GM21723 (cell line): ENCODE measurements around the gene CCL15.
"Not testable (repeated sequence)": the region's sequence is repeated elsewhere in the genome, so short reads cannot be mapped to it uniquely, and the experiment has no call there.

Experiments
- ATAC-seq: cut with Tn5 transposase; IDR thresholded peaks from one replicate; pipeline ENCODE4 v1.9.1; 2021; ENCODE audit warnings: mild to moderate bottlenecking, moderate library complexity; ENCODE audit not compliant: unreplicated experiment

The CCL15 gene, protein sequence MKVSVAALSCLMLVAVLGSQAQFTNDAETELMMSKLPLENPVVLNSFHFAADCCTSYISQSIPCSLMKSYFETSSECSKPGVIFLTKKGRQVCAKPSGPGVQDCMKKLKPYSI

DNA sequence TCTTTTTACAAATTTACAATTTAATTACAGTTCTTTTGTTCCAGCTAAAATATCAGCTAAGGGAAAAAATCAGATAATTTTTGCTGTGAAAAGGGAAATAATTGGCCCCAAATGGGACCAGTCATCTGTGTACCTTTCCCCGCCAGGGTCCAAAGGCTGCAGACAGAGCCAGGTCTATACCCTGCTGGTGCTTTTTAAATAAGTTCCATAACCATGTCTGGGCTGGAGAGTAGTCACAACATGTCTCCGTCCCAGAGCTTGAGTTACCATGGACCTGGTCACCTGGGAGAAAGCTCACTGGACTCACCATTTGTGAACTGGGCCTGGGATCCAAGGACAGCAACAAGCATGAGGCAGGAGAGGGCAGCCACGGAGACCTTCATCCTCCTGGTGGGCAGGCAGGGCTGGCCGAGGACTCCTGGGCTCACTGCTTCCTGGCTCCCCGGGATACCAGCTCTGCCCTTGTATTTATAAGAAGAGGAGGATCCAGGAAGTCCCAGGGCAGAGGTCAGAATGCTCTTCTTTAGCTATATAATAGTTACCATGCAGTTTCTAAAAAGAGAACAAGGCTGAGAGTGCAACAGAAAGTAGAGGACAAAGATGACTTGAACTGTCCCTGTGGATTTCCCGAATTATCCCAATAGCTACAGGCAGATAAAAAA is at the start of gene CCL15:
Gene CCL15, minus strand, starts transcription at position 444 of the 662 bp plus-strand sequence. Its CDS starts 61 bp downstream, at position 383.
- no peak for ATAC-seq

DNA sequence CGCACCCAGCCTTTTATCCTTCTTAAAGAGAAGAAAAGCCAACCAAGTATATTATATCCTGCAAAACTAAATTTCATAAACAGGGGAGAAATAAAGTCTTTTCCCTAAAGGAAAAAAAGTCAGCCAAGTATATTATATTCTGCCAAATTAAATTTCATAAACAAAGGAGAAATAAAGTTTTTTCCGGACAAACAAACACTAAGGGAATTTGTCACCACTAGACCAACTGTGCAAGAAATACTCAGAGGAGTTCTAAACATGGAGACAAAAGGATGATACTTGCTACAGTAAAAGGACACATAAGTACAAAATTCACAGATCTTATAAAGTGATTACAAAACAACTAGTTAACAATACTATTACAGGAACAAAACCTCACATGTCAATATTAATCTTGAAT is 48.3 kb upstream of the CCL15 start:
- no peak for ATAC-seq

DNA sequence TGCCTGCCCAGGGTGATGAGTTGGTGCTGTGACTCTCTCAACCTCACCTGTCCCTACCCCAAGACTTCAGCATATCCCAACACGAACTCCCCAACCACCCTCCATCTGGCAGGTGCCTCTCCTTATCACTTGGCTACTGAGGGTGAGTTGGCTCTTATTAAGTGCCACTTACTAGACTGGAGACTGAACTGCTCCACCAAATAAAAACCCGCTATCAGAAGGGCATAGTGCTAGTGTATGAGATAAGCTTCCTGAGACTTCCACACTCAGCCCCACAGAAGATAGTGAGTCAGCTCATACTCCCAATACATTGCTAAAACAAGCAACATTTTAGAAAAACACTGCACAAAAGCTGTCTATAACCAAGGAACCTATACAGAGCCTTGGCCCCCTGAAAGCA is 46.7 kb upstream of the CCL15 start:
- no peak for ATAC-seq

DNA sequence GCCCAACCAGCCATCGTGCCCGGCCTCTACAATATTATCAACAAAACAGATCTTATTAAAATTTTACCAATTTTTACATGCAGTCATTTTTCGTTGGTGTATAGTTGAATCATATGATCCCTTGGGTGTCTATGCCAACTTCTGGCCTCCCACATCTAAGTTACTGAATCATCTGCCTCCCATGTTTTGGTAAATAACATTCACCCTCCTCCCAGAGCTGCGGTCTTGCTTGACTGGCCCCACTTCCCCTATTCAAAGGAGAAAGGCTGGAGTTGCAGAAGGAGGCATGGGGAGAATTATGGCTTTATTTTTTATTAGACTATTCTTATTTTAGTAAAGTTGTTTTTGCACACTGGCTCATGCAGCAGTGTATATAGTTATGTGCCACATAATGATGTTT is 34.9 kb upstream of the CCL15 start:
- no peak for ATAC-seq

DNA sequence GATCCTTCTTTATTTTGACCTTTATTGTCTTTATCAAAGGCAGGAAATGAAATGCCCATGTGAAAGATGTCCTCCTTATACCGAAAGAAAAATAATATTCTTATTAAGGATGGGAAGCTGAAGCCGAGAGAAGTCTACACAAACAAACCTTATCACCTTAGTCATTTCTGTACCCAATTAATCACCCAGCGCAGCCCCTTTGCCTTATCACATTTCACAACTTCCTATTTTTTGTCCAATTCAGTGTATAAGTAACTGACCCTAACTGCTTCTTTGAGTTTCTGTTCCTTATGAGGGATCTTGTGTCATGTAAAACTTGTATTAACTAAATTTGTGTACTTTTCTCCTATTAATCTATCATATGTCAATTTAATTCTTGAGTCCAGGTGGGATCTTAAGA is 32.8 kb upstream of the CCL15 start:
- ATAC-seq, result no peak

DNA sequence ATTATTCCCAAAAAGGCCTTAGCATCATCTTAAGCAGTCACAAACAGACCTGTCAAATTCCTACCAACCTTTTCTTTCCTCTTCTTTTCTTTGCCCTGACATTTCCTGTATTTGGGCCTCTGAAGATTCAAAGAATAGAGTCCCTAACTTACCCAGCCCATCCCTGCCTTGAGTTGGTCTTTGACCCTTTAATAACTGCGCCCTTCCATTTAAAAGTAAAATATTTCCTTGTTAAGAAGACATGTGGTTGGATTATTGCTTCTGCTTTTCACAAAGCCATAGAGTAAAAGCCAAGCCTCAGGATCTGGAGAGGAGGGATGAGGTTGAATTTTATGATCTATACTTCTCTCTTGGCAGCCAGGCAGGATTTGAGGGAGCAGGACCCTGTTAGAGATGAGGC is 29.6 kb upstream of the CCL15 start:
- ATAC-seq, result no peak

DNA sequence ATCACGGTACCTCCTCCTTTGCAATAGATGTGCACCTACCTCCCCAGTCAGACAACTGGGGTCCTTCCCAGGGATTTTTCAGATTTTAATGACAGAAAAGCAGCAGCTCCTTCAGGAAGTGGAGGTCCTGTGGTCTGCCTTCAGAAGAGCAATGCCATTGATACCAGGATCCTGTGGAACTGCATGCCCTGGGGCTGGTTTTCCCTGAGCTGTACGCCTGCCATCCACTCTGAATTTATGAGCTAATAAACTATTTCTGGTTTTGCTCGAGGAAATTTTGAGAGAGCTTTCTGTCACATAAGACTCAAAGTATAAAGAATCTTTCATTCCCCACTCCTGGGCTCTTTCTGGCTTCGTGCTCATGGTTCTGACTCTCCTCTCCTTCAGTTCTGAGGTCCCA is 26.4 kb upstream of the CCL15 start:
- no peak for ATAC-seq

DNA sequence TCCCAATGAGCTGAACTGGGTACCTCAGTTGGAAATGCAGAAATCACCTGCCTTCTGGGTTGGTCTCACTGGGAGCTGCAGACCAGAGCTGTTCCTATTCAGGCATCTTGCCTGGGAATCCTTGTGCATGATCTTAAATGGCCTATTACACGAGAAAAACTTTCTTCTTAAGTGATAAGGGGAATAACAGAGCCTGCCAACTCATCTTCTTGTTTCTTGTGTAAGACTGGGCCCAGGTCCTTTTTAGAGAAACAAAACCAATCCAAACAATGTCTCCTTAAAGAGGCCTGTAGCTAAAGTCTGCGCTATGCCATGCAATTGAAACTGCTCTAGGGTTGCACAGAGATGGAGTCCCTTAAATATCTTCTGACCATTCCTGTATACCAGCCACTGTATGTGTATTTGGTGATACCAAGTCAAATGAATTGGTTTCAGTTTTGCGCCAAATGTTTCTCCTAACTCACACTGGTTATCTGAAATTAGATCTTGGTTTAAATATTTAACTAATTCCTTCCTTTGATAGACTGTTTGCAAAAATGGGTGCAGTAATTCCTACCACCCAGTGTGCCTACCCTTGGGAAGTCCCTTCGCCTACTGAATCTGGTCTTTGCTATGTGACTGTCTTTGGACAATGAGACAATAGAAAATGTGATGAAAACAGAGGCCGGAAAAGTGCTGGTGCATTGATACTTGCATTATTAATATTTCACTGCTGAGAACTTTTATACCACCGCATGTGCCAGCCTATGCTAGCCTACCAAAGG is 22.9 kb upstream of the CCL15 start:
- ATAC-seq, result no peak

DNA sequence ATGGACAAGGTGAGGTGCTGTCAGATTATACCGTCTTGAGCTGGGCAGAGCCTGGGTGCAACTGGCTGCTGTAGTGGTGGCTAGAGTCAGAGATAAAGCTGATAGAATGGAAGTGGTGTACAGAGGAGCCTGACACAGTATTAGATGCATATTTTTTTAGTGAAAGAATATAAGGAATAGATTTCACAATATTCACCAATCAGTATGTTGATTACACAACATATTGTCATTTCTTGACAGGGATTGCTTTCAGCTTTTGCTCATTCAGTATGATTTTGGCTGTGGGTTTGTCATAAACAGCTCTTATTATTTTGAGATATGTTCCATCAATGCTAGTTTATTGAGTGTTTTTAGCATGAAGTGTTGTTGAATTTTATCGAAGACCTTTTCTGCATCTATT is 18.1 kb upstream of the CCL15 start:
- ATAC-seq, result no peak

DNA sequence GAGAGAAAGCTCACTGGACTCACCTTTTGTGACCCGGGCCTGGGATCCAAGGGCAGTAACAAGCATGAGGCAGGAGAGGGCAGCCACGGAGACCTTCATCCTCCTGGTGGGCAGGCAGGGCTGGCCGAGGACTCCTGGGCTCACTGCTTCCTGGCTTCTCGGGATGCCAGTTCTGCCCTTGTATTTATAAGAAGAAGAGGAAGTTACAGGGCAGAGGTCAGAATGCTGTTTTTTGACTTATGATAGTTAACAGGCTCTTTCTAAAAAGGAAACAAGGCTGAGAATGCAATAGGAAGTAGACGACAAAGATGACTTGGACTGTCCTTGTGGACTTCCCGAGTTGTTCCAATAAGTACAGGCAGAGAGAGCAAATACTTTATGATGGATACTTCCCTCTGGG is 16.4 kb upstream of the CCL15 start, which contains the start of gene CCL23:
Gene CCL23, minus strand, starts transcription at position 174 of the 400 bp plus-strand sequence. Its CDS starts 75 bp downstream, at position 99.
- ATAC-seq, result no peak

DNA sequence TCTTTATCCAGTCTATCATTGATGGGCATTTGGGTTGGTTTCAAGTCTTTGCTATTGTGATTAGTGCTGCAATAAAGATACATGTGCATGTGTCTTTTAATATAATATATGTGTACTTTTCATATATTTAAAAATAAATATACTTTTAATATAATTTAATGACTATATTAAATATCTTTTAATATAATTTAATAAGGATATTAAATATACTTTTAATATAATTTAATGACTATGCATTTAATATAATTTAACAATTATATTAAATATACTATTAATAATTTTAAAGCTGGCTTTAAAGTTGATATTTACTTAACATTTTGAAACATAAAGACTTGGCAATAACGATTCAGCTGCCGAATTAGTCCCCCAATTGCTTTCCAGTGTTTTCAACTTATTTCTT is 15.2 kb upstream of the CCL15 start:
- no peak for ATAC-seq

DNA sequence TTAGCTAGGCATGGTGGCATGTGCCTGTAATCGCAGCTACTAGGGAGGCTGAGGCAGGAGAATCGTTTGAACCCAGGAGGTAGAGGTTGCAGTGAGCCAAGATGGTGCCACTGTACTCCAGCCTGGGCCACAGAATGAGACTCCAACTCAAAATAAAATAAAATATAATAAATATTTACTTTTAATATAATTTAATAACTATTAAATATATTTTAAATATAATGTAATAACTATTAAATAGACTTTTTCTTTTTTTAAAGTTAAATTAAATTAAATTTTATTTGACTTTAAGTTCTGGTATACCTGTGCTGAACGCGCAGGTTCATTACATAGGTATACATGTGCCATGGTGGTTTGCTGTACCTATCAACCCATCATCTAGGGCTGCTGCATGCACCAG is 14.5 kb upstream of the CCL15 start:
- not testable (repeated sequence) for ATAC-seq

DNA sequence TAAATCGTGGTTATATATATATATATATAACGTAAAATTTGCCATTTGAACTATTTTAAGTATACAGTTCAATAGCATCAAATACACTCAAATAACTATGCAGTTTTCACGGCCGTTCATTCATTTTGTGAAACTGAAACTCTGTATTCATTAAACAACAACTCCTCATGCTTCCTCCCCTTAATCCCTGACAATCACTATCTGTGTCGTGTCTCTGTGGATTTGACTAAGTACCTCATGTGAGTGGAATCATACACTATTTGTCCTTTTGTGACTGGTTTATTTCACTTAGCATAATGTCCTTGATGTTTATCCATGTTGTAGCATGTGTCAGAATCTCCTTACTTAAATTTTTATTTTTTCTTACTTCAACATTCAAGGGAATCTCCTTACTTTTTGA is 13.6 kb upstream of the CCL15 start:
- ATAC-seq, result no peak

DNA sequence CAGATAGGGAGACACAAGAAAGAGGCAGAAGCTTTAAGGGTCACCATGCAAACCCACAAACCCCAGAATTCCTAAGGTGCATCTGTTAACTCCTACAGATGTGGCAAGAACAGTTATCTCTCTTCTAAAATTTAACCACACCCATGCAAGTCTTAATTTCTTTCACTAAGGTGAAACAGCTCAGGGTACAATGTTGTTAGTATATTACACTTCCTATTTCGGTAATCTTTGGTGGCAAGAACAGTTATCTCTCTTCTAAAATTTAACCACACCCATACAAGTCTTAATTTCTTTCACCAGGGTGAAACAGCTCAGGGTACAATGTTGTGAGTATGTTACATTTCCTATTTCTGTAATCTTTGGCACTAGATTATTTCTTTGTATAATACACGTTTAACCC is 9.8 kb upstream of the CCL15 start:
- no peak for ATAC-seq

DNA sequence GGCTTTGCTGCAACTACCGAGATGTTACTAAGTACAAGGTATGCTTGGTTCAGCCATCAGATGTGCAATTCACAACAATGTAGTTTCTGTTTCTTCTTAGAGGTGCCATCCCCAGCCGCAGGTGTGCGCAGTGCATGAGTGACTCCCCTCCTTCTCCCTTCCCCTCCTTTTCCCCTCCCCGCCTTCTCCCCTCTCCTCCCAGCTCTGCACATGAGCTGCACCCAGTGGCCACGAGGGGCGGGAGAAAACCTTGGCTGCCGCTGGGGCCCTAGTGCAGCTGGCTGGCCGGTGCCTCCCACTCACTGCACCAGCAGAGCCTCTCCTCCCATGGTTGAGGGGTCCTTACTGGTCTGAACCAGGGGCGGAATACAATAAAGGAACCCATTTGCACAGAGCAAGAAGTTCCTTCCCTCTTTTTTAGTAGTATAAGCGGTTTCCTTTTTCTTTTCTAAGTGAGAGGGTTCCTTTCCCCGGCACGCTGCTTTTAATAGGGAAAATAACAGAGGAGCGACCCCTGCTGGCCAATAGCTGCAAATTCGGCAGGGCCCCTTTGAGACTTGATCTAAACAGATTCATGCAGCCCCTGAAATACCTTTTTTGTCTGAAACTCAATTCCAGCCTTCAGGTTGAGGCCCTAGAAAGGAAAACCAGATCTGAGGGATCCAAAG is 7.8 kb upstream of the CCL15 start:
- ATAC-seq, result no peak

DNA sequence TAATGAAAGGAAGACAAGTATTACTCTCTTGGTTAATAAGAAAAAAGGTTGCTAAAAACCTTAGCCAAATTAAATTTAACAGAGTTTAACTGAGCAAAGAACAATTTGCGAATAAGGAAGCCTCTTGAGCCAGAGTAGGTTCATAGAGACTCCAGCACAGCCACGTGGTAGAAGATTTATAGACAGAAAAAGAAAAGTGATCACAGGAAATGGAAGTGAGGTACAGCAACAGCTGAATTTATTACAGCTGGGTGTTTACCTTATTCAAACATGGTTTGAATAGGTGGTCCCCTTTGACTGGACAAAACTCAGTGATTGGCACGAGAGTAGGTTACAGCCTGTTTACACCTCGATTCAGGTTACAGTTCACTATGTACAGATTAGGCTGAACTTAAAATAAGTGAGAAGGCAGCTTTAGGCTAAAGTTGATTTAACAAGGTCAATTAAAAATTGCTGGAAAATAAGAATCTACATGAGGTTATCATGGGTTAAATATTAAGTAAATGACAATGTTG is 3.3 kb upstream of the CCL15 start:
- no peak for ATAC-seq

DNA sequence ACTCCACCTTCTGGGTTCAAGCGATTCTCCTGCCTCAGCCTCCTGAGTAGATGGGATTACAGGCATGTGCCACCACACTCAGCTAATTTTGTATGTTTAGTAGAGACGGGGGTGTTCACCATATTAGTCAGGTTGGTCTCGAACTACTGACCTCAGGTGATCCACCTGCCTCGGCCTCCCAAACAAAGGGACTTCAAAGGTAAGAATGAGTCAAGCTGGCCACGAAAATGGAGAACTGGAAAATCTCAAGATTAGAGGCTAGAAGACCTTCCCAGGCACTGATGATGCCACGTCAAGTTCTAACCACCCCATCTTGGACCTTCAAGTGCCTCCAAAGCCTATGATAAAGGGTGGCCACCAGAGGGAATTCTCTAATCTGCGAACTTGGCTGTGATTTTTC is 1.3 kb upstream of the CCL15 start:
- no peak for ATAC-seq

DNA sequence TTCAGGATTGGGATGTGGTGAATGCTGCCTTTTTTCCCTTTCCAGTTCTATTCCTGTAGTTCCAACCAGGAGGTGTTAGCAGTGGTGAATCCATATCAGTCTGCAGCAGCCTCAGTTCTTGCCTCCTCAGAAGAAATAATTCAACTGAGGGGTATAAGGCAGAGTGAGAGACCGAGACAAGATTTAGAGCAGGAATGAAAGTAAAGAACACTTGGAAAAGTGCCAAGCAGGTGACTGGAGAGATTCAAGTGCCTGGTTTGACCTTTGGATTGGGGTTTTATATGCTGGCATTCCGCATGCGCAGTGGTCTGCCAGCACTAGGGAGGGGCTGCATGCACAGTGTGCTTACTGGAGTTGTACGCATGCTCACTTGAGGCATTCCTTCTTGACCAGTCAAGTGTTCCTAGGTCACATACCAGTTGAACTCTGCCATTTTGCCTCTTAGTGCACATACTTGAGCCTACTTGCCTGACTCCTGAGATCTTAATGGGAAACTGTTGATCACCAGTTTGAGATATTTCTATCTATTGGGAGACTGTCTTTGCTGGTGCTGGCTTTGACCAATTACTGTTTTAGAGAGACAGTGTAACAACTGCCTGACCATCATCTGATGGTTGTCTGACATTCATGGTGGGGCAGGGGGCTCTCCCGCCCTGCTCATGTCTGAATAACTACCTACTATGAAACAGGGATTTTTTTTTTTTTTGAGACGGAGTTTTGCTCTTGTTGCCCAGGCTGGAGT is 680 bp upstream of the CCL15 start:
- ATAC-seq, result no peak

DNA sequence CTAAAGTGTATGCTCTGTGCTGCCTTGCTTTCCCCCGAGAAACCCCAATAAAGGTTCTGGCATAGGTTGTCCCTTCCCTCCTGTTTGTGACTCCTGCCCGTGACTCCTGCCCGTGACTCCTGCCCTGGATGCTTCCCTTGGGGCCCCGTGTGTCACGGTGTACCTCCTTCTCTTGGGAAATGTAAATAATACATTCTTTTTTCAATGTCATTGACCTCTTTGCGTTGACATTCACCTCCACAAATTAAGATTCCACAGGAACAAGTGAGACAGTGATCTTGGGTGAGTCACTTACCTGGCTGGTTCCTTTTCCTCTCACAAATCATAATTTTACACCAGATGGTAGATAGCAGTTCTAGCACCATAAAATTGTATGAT is 632 bp downstream of the CCL15 start:
- ATAC-seq, result no peak

DNA sequence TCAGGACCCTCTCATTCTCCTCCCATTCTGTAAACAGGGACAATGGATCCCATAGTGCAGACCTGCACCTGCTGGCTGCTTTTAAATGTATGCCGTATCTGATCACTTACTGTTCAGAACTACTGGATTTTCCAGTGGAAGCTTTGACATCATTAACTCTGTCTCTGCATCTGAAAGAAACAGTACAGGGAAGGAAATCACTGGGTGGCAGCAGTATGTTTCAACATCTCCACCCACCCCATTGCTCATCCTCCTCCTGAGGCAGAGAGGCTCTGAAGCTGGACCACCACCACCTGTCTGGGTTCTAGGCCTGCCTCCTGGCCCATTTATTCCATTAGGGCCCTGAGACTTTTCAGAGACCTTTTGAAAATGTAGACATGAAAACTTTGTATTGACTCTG is 2.6 kb downstream of the CCL15 start:
- no peak for ATAC-seq

DNA sequence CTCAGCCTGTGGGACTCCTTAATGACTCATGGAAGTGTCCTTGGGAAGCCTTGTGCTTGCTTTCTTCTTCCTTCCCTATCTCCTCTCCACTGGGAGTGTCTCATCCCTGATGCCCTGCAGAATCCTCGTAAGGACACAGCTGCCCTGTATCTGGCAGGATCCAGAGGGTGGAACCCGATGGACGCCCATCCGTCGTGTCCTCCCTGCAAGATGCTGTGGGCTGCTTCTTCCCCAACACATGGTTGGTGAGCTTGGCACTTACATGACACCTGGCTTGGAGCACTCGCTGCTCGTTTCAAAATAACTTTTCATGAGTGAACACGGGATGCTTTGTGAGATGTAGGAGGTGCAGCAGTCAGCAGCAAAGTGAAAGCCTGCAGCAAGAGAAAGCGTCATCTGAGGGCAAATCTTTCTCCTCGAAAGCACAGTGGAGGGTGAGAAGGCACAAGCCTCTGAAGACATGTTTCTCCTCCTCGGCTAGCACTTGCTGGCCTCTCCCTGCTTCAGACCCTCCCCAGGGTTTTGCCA is 3.3 kb downstream of the CCL15 start:
- ATAC-seq, result no peak
